GM21576 (cell line): ENCODE data around the gene TNPO2.
"Not testable (repeated sequence)": the region's sequence is repeated elsewhere in the genome, so short reads cannot be mapped to it uniquely, and the experiment has no call there.

ENCODE experiments used
- ATAC-seq: cut with Tn5 transposase; IDR thresholded peaks from one replicate; pipeline ENCODE4 v1.9.1; 2021; ENCODE audit warnings: mild to moderate bottlenecking, moderate library complexity; ENCODE audit not compliant: unreplicated experiment

The TNPO2 gene

DNA sequence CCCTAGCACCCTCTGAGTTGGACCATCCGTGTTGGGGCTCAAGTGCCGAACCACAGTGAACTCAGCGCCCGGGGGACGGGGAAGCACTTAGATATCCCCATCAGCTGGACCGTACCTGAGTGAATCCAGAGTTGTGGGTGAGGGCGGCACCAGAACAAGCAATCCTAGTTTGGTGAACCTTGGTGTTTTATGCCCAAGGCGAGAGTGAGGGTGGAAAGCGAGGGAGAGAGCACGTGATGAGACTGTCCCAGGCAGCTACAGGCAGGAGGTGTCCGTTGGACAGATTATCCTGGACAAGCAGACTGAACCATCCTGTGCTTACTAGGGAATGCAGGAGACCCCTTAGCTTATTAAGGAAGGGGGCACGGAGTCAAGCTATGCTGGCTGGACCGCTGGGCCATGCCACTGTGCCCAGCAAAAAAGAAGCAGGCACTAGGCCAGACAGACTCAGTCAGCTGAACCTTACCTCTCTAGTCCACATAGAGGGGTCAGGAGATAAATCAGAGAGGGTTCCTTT, 14.2 kb upstream of the TNPO2 start:
- no peak for ATAC-seq

DNA sequence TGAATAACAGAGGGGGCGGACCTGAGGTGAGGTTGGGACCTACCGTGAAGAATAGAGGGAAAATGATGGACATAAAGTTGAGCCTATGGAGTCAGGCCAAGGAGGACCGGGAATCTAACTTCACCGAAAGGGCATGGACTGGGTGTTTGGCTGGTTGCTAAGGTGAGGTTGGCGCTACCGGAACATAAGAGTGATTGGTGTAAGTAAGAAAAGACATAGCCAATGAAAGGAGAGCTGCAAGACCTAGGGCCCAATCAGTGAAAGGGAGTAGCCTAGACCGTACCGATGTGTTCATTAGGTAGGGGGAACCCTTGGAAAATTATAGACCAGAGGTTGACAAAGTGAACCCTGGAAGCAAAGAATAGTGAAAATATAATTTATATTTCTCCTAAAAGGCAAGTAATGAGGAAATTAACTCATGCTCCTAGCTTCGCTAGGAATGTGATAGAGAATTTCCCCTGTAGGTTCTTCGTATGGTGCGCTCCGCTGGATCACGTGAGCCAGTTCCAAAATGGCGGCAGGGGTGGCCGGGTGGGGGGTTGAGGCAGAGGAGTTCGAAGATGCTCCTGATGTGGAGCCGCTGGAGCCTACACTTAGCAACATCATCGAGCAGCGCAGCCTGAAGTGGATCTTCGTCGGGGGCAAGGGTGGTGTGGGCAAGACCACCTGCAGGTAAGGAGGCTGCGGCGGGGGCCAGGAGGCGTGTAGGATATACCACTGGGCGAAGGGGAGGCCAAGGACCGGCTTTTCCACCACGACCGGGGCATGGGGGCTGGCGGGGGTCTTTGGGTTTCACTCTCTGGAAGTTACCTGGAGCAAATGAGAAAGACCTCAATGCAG, 13.5 kb upstream of the TNPO2 start, which contains the start of gene GET3:
Gene GET3, plus strand, starts transcription at position 503 of the 840 bp plus-strand sequence. Its CDS starts 9 bp downstream, at position 512.
- ATAC-seq: peak; percentile 79

GRCh38 chr19:12733369-12734214, 9.9 kb upstream of the TNPO2 start:
- no peak for ATAC-seq

DNA sequence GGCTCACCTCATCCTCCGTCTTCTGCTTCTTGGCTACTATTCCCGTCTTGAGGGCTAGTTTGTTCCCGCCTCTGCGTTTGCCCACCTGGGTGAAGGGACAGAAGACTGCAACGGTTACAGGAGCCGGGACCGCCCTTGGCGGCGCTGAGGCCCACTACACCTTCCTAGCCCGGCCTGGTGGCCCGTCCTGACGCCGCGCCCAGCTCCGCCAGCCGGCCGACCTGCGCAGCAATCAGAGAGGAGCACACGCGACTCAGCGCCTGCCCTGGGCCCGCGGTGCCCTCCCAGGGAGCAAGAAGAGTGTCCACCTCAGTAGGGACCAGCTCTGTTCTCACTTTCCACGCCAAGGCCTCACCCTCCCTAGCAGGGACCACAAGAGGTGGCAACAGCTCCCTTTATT, 7.6 kb upstream of the TNPO2 start:
- ATAC-seq: no peak

- ATAC-seq: no peak
These were observed 6.3 kb upstream of the TNPO2 start for GRCh38 chr19:12730064-12730463.

DNA sequence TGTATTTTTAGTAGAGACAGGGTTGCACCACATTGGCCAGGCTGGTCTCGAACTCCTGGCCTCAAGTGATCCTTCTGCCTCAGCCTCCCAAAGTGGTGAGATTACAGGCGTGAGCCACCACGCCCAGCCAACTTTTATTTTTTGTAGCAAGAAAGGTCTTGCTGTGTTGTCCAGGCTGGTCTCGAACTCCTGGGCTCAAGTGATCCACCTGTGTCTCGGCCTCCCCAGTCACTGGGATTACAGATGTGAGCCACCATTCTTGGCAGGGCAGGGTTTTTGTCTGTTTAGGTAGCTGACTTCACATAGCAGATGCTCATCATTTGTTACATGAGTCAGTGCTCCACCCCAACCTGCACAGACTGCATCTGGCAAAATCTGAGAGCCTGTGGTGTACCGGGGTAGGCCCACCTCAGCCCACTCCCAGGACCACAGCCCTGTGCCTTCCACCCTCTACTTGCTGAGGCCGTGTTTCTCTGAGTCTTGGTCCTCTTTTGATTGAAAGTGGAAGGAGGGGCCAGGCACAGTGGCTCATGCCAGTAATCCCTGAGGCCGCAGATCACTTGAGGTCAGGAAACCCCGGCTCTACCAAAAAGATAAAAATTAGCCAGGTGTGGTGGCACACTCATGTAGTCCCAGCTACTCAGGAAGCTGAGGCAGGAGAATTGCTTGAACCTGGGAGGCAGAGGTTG, 4.2 kb upstream of the TNPO2 start:
- no peak for ATAC-seq

- no peak for ATAC-seq
These were observed 3.2 kb upstream of the TNPO2 start for GRCh38 chr19:12726988-12727316.

DNA sequence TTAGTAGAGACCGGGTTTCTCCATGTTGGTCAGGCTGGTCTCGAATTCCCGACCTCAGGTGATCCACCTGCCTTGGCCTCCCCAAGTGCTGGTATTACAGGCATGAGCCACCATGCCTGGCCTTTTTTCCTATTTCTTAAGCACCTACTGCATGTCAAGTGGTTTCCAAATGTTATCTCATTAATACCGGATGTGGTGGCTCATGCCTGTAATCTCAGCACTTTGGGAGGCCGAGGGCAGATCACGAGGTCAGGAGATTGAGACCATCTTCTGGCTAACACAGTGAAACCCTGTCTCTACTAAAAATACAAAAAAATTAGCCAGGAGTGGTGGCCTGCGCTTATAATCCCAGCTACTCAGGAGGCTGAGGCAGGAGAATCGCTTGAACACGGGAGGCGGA, 1.9 kb upstream of the TNPO2 start:
- ATAC-seq: not testable (repeated sequence)

GRCh38 chr19:12723381-12723640, 421 bp downstream of the TNPO2 start:
- no peak for ATAC-seq

DNA sequence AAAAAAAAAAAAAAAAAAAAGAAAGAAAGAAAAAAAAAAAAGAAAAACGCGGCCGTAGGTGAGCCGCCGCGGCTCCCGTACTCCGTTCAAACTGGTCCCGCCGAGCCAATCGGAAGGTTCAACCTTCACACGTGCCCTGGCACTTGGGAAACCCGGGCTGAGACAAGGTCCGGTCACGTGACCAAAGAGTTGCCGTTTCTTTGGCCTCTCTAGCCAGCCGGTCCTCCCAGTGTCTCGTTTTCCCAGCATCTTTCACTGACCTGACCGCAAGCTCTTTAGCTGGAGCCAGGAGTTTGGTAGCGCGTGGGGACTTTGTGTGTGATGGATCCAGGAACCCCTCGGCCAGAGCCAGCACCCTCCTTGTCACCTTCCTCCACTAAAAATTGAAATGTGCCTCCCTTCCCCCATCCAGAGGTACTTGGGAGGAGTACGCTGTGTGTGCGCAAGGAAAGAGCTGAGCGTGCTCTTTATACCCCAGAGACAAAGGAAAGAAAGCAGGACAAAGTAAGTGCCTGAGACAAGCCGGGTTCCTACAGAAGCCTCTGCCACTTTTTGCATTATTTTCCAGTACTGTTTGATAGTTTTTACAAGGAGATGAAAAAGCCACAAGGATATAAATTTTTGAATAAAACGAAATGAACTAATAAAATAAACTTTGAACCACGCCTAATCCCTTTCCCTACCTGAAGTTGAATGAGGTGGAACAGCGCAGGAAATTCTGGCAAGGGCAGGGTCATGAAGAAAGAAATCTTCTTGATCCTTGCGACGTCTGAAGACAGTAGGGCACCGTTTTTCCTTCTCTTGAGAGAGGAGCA, 959 bp downstream of the TNPO2 start:
- peak; percentile 71 for ATAC-seq

- peak; percentile 28 for ATAC-seq
These were observed 1.8 kb downstream of the TNPO2 start for GRCh38 chr19:12721656-12722565.

DNA sequence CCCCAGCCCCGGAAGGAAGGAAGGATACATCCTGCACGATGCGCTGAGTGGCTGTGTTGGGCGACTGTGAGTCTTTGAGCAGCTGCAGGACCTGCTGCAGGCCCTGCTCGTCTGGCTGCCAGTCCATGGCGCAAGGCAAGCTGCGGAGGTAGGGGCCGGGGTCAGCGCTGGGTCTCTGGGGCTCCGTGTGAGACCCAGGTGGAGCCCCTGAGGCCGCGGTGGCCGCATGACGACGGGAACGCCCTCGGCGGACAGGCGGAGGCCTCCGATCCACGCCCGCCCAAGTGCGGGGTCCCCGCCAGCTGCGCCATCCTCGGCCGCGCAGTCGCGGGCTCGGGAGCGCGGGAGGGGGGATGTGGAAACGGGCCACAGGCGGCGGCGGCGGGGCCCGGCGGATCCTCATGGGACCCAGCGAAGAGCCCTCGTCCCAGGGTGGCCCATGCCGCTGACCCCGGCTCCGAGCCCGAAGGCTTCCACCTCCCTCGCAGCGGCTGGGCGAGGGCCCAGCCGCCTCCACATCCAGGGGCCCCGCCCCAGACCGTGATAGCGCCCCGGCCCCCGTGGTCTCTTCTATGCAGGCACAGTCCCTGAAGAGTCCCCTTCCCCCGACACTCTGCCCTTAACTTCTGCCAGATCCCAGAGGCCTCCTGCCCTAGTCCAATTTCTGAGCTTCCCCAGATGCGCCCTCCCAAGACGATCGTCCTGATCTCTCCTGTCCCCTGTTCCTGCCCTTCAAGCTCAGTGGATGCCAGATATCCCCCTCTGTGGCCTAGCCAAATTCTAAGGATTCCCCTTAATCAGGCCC, 2.7 kb downstream of the TNPO2 start:
- ATAC-seq: no peak

DNA sequence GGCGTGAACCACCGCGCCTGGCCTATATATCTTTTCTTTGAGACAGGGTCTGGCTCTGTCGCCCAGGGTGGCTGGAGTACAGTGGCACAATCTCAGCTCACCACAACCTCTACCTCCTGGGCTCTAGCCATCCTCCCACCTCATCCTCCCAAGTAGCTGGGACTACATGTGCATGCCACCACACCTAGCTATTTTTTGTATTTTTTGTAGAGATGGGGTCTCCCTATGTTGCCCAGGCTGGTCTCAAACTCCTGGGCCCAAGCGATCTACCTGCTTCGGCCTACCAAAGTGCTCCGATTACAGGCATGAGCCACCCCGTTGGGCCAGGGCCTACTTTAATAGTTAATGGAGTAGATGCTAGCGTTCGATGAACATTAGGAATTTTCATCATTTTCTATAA, 3.4 kb downstream of the TNPO2 start:
- no peak for ATAC-seq

DNA sequence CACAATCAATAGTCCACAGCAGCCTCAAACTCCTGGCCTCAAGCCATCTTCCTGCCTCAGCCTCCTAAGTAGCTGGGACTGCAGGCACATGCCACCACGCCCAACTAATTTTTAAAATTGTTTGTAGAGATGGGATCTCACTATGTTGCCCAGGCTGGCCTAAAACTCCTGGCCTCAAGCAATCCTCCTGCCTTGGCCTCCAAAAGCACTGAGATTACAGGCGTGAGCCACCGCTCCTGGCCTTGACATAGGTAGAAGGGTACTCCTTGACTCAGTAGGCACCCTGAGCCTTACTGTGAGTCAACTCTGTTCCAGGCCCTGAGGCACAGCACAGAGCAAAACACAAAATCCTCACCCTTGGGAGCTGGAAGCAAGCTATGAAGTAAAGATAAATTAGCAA, 7.8 kb downstream of the TNPO2 start:
- ATAC-seq: no peak

DNA sequence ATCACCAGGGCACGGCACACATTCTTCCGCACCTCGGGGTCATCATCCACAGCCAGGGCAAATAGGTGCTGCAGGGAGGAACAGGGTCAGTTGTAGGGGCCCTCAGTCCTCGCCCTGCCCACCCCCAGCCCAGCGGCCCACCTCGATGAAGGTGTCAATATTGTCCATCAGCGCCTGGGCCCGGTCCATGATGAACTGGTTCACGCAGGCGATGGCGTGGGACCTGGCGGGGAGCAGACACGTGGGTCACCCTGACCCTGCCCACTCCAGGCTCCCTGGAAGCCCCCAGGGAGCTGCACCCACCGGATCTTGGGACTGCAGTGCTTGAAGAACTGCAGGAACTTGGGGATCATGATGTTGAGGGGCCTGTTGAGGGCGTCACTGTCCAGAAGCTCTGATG, 8.6 kb downstream of the TNPO2 start:
- no peak for ATAC-seq

GRCh38 chr19:12713304-12713703, 10.4 kb downstream of the TNPO2 start:
- ATAC-seq: not testable (repeated sequence)

- ATAC-seq: not testable (repeated sequence)
These were observed 11.7 kb downstream of the TNPO2 start for GRCh38 chr19:12712077-12712476.

GRCh38 chr19:12711187-12711586, 12.5 kb downstream of the TNPO2 start:
- ATAC-seq: no peak

DNA sequence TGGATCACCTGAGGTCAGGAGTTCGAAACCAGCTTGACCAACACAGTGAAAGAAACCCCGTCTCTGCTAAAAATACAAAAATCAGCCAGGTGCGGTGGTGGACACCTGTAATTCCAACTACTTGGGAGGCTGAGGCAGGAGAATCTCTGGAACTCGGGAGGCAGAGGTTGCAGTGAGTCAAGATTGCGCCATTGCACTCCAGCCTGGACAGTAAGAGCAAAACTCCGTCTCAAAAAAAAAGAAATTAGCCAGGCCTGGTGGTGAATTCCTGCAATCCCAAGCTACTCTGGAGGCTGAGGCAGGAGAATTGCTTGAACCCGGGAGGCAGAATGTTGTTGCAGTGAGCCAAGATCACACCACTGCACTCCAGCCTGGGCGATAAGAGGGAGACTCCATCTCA, 15.1 kb downstream of the TNPO2 start:
- ATAC-seq: no peak
